HCT116 (cell line): ENCODE measurements around the gene TIMM29.

Experiments
- CEBPB ChIP-seq: IDR thresholded peaks from 2 replicates; pipeline ENCODE4 v1.6.1; 2012; ENCODE audit warnings: low read depth
- MAX ChIP-seq: IDR thresholded peaks from 2 replicates; pipeline ENCODE4 v1.6.1; 2012
- POLR2A ChIP-seq: IDR thresholded peaks from 2 replicates; pipeline ENCODE4 v1.7.0; 2011; ENCODE audit warnings: borderline replicate concordance; ENCODE audit not compliant: insufficient read depth, insufficient read length; ENCODE audit errors: extremely low read depth

- TF ChIP-seq POLR2A (no peak), CEBPB (no peak), MAX (no peak)
These were observed 20.1 kb upstream of the TIMM29 start for GRCh38 chr19:10908380-10908960.
